NCI-H2171 (cell line): ENCODE results near the gene KPNA1.
A peak's percentile ranks its signal among the peaks of the same experiment; 100 is the strongest.

Experiments
- DNase-seq: peaks from one replicate; lab custom pipeline; 2025; lab: John Stamatoyannopoulos, UW

KPNA1 gene

GRCh38 chr3:122382888-122383666 is 131.7 kb downstream of the KPNA1 start, which contains the start of gene MIX23:
Gene MIX23, minus strand, starts transcription at chr3:122383231. Its CDS starts 7 bp downstream, at chr3:122383224.
- peak; percentile 85 for DNase-seq

GRCh38 chr3:122377975-122378374 is 136.8 kb downstream of the KPNA1 start:
- DNase-seq = no peak

DNA sequence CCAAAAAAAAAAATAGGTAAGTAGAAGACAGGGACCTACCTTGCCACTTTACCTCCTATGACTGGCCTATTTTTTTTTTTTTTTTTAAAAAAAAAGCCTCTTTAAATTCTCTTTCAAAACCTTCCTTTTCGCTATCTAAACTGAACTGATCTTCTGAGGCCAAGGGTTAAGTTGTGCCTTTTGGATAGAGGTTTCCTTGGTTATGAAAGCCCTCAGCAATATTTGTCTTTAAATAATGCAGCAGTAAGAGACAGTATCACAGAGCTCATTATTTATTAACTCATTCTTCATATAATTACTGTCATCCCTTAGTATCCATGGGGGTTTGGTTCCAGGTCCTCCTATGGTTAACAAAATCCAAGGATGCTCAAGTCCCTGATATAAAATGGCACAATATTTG is 140.7 kb downstream of the KPNA1 start:
- no peak for DNase-seq
